ENCODE results near the gene ATP23.

Gene ATP23

DNA sequence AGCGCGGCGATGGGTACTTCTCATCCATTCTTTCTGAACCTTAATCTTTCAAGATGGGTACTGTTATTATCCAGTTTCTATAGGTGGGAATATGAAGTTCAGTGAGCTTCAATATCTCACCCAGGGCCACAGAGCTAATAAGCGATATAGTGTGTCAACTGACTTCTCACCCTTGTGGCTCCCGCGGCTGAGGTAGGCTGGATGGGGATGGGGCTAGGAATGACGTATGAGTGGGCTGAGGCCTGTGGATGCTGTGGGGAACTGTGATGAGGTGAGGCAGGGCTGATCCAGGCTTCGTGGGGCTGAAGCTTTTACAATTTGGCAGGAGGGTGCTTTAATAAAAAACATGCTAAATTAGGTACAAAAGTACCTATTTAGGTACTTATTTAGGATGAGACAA, 32.9 kb upstream of the ATP23 start:
- DNase-seq (ENCODE audit: low read depth in 2 of 2): no peak

DNA sequence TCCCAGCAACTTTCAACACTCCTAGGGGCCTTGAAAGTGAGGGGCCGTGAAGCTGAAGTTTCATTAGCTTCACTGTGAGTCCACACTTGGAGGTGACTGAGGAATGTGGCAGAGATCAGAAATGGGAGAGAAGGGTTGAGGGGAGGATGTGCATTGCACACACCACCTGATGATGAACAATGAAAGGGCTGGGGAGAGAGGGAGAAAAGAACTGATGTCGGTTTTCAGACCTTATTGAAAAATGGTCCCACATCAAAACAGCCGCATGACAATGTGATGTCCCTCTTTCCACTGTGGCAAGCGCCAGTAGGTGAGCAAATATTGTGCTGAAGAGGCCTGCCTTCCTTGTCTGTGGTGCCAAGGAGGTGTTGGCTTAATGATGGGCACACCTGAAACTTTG, 32.3 kb upstream of the ATP23 start:
- DNase-seq (ENCODE audit: low read depth in 2 of 2): no peak

DNA sequence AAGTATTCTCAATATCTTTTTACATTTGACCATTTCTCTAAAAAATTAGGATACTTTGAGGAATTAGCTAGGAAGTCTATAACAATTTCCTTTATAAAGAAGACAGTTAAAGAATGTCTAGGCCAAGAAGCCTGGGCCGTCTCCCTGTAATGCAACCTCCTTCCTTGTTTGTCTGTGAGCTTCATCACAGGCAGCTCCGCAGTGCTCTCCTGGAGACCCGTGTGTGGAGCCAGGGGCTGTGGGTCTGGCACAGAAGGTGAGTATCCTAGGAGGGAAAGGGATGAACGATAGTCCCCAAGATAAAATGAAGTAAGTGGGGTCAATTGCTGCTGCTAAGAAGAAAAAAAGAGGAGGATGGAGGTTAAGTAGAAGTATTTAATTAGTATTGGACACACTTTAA, 31.8 kb upstream of the ATP23 start:
- no peak for DNase-seq (ENCODE audit: low read depth in 2 of 2)

DNA sequence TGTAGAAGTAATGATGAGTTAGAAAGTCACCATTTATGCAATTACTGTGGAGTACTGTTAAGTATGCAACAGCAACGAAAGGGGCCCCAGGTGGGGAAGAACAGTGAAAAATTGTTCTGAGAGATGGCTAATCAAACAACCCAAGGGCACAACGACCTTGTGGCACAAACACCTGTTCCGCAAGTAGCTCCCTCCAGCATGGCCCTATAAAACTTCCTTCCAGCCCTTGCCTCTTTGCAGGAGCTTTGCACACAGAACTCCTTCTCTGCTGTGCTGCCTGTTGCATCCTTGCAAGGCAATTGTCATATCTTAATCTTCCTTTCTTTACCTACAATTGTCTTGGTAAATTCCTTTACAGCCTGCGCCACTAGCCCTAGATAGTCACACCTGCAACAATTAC, 23.2 kb upstream of the ATP23 start:
- no peak for DNase-seq (ENCODE audit: low read depth in 2 of 2)

DNA sequence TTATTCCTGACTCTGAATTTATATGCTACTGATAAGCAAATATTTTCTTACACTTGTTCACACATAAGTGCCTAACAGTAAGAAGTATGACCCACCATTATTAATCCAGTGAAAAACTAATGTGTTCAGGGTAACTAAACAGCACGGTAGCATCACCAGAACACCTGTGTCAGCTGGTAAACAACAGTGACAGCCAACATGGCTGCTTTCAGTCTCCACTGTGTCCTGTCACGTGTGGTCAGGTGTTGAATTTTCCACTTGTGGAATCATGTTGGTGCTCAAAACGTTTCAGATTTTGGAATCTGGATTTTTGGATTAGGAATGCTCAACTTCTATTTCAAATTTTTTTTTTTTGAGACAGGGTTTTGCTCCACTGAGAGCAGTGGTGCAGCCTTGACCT, 14.3 kb upstream of the ATP23 start:
- no peak for DNase-seq (ENCODE audit: low read depth in 2 of 2)

DNA sequence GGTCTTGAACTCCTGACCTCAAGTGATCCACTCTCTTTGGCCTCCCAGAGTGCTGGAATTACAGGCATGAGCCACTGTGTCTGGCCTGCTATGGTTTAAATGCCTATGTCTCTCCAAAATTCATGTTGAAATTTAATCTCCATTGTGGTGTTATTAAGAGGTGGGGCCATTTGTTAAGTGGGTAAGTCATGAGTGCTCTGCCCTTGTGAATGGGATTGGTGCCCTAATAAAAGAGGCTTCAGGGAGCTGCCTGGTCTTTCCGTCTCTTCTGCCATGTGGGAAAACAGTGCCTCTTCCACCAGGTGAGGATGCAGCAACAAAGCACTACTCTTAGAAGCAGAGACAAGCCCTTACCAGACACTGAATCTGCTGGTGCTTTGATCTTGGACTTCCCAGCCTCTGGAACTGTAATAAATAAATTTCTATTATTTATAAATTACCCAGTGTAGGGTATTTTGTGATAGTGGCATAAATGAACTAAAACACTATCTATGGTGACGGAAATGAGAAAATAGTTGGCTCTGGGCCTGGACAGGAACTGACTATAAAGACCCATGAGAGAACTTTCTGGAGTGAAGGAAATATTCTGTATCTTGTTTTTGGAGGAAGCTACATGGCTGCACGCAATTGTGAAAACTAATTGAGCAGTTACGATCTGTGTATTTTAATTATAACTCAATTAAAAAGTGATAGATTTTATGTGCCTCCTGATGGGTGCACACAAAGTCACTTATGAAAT, 12.1 kb upstream of the ATP23 start:
- no peak for DNase-seq (ENCODE audit: low read depth in 2 of 2)

DNA sequence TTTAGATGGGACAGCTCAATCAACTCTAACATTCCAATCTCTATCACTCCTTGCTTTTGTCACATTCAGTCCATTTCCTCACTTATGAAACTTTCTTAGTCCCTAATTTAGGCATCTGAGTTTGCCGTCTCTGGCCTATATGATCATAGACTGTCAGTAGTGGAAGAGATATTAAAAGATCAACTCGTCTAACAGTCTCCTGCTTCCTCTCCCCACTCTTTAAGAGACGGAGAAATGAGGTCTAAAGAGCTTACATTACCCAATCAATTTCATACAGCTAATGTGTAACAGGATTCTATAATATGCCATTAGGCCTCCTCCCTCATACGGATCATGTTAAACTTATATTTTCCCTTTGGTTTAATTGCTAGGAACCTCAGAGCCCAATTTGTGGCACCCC, 6.5 kb upstream of the ATP23 start:
- no peak for DNase-seq (ENCODE audit: low read depth in 2 of 2)

DNA sequence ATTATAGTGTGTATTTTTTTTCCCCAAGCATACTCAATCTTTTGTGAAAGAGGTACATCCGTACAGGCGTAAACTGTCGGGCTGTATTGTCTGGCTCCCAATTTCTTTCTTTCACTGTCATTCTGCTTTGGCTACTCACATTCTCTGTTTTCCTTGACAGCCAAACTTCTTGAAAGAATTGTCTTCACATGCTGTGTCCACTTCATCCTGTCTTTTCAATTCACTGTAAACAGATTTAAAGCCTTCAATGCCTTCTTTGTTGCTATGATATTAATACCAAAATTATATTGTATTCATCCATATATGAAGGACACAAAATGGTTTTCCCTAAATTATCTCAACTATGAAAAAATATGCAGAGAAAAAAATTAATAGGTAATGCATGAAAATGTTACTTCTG, 6.0 kb upstream of the ATP23 start:
- DNase-seq (ENCODE audit: low read depth in 2 of 2): no peak

DNA sequence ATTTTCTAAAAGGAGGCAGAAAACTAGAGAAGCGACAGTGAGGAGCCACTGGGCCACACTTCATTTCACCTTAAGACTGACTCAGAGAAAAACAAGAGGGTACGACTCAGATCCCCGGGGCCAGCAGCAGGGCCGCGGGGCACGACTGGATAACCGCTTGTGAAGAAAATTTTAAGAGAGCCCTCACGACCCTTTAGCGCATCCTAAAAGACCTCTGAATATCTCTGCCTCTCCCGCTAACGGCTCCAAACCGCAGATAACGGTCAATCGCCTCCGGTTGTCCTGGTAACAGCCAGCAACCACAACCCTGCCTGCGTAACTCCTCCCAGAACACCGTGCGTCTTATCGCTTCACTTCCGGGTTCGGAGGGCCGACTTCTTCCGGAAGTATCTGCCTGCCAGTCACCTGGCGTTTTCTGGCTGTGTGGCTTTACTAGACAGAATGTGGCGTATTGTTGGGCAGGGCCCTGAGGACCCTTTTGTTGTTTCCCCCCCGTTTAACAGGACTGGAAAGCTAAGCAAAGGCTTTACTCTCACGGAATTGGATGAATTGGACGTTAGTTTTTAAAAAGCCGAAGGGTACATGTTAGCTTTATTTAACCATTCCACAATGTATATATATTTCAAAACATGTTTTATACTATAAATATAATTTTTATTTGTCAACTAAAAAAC, 5.4 kb upstream of the ATP23 start:
- DNase-seq (ENCODE audit: low read depth in 2 of 2): peak; percentile 68 to 71

DNA sequence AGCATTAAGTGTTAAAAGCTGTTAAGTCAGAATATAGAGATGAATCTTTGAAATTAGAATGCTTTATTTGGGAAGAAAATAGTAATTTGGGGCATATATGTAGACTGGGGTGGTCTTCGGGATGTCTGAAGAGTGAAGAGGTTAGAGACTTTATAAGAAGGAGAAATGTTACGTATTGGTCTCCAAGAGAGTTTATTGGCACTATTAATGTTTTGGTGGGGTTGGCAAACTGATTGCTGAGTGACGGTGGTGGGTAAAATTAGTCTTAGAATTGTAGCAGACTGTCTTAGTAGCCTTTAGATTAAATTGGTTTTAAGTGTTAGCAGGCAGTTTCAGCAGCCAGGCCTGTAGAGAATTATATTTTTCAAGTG, 4.9 kb upstream of the ATP23 start:
- no peak for DNase-seq (ENCODE audit: low read depth in 2 of 2)

DNA sequence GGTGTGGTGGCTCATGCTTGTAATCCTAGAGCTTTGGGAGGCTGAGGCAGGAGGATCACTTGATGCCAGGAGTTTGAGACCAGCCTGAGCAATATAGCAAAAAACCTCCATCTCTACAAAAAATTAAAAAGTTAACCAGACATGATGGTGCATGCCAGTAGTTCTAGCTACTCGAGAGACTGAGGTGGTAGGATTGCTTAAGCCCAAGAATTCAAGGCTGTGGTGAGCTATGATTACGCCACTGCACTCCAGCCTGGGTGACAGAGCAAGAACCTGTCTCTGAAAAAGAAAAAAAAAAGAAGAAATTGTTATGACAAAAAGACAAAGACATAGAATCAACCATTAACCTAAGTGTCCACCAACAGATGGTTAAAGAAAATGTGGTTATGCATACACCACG, 2.1 kb upstream of the ATP23 start:
- DNase-seq (ENCODE audit: low read depth in 2 of 2): no peak

DNA sequence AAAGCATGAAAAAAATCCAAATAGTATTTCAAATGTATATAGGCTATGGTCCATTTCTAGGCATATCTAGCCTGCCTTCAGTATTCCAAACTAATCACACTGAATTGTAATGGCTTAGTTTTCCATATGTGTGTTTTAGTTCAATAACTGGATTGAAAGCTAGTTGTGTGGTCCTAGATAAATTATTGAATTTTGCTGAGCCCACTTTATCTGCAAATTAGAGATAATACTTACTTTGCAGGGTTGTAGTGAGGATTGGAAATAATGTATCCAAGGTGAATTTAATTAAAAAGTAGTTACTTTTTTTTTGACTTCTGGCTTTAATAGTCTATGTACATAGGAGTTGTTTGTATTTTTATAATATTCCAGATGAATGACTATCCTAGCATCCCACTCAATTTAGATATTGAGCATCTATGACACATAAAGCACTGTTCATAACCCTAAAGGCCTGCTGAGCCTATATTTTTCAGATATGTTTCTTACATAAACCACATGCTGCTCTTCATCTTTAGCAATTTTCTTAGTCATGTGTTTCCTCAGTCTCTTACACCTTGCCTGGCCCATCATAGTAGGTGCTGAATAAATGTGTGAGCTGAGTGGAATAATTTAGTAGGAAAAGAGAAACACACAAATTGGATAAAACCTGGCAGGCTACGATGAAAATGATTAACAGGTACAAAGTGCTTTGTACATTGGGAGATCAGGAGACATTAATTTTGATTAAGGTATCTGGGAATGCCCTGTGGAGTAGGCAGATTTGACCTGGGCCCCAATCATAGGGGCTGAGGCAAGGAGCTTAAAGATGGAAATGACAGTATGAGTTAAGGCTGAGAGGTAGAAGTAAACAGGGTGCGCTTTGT, 1.1 kb upstream of the ATP23 start:
- DNase-seq (ENCODE audit: low read depth in 2 of 2): no peak

DNA sequence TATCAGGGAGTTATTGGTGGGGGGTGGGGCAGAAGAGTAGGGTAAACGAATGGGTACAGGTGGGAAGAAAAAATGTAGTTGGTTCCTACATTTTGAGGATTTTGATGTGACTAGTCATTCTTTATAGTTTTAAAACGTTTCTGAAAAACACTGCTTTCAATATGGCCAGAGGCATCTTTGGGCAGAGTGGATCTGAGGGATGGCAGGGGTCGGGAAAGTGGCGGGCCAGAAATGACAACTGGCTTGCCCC, 527 bp upstream of the ATP23 start:
- no peak for DNase-seq (ENCODE audit: low read depth in 2 of 2)

DNA sequence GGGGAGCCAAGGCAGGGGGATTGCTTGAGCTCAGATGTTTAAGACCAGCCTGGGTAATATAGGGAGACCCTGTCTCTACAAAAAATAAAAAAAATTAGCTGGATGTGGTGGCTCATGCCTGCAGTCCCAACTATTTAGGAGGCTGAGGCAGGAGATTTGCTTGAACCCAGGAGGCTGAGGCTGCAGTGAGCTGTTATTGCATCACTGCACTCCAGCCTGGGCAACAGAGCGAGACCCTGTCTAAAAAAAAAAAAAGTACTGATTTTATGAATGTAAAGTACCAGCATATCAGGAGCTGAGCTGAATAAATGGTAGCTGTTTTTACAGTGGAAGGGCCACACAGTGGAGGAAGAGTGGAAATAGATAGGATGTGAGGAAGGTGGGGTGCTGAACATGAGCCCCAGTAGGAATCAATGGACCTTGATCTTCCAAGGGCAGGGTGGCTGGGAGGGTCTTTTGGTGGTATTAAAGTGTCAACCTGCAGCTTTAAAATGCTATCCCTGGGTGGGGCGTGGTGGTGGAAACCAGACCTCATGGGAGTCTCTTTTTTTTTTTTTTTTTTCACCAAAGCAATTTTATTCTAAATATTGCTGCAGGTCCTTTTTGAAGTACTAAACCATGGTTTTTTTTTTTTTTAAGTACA, 2.2 kb downstream of the ATP23 start:
- DNase-seq (ENCODE audit: low read depth in 2 of 2): no peak

DNA sequence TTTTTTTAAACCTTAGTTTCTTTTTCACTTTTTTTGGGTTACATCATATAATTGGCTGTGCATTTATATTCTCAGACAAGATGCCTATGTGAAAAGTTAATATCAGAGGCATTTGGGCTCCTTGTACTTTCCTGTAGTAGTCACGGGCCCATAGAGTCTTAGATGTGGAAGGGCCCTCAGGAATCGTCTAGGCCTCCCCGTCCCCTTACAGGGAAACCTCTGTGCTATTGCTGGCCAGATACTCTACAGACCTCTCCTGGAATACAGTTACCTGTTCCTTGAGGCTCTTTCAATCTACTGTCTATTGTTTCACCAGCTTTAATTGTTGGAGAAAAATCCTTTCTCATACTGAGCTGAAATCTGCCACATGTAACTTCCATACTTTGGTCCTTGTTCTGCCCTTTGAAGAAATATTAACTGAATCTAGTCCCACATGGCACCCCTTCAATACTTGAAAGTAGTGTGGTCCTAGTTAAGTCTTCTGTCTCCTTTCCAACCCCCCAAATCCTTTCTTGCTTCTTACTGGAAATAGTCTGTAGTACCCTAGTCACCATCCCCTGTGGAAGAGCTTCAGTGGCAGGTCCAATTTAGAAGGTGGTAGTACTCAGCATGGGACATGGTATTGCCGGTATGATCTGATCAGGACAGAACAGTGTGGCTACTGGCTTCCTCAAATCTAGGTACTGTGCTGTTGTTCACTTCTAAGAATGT, 3.1 kb downstream of the ATP23 start:
- DNase-seq (ENCODE audit: low read depth in 2 of 2): no peak

DNA sequence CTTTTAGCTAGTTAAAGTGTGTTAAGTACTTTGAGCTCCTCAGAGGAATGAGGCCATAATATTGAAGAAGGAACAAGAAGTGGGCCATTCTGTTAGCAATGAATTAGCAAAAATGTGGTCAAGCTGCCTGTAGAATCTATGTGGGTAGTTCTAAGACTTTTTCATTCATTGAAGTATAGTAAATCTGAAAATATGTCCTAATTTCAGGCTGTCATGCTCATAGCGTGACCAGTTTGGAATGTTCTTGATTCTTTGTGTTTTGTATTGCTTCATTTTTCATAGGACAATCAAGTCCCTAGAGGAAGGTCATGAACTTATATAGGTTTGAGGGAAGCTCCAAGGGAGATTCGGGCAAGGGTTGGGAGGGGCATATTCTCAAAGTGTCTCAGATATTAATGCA, 11.4 kb downstream of the ATP23 start:
- DNase-seq (ENCODE audit: low read depth in 2 of 2): no peak

DNA sequence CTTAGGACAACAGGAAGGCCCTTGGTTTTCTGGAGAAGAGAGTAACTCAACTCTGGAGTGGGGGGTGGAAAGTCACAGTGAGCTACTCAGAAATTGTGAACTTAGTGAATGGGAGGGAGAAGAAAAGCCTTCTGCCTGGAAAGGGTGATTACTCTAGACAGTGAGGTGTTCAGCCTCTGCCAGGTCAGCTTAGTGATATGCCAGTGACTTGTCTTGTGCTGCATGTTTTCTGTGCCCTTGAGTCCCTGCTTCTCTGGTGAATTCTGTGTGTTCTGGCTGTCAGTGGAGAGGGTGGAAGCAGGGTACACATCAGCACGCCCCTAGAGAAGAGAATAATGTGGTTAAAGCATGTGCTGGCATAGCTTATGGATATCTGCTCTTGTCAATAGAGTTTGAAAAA, 13.4 kb downstream of the ATP23 start:
- DNase-seq (ENCODE audit: low read depth in 2 of 2): no peak

DNA sequence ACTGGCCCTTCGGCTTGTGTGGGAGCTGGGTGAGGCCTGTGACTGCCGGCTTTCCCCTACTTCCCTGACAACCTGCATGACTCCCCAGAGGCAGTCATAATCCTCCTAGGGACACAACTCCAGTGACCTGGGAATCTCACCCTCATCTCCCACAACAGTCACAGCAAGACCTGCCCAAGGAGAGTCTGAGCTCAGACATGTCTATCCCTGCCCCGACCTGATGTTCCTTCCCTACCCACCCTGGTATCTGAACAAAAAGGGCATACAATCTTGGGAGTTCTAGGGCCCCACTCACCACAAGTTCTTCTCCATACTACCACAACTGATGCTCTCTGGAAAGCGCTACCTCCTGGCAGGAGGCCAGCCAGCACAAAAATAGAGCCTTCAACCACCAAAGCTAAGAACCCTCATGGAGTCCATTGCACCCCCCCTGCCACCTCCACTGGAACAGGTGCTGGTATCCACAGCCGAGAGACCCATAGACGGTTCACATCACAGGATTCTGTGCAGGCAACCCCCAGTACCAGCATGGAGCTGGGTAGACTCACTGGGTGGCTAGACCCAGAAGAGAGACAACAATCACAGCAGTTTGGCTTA, 16.8 kb downstream of the ATP23 start:
- DNase-seq (ENCODE audit: low read depth in 2 of 2): no peak

DNA sequence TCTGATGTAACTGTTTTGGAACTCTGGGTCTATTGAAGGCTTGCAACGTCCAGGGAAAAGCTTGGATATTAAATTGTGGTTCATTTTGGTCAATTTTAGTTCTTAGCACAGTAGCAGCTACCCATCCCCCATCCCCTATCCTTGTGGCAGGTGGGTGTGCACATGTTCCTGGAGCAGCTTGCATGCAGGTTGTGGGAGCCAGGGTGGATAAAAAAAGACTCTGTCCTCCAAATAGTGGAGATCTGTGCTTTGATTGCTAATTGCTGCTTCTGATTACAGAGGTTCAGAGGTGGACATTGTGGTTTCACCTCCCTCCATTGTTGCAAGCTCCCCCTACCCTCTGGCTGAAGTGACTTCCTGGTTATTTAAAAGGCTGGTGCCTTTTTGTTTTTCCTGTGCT, 23.1 kb downstream of the ATP23 start:
- DNase-seq (ENCODE audit: low read depth in 2 of 2): no peak

DNA sequence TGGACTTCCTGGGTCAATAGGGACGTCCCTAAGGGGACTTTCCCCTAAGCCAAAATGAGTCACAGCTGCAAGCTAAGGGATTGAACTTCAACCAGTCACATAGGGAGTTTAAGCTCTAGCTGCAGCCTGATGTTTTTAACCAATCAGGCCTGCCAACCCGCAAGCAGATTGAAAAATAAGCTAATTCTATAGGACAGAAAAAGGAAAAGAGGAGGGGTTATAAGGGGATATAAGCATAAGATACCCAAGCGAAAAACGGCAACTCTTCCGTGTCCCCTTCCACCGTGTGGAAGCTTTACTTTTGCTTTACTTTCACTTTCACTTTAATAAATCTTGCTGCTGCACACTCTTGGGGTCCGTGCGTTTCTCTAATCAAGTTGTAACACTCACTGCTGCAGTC, 24.4 kb downstream of the ATP23 start:
- no peak for DNase-seq (ENCODE audit: low read depth in 2 of 2)

DNA sequence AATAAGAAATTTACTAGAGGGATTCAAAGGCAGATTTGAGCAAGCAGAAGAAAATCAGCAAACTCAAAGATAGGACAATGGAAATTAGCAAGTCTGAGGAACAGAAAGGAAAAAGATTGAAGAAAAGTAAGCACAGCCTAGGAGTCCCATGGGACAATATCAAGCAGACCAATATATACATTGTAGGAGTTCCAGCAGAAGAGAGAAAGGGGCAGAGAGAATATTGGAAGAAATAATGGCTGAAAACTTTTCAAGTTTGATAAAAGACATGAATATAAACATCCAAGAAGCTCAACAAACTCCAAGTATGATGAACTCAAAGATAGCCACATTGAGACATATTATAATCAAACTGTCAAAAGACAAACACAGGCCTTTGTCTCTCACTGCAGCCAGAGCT, 25.2 kb downstream of the ATP23 start:
- DNase-seq (ENCODE audit: low read depth in 2 of 2): no peak
